ENCODE results near the gene RBMS3.

Gene RBMS3

GRCh38 chr3:29525254-29525881, 244.5 kb downstream of the RBMS3 start:
- no peak for DNase-seq (ENCODE audit: low read depth)

GRCh38 chr3:29527246-29527645, 246.4 kb downstream of the RBMS3 start:
- no peak for DNase-seq (ENCODE audit: low read depth)

- DNase-seq (ENCODE audit: low read depth) = no peak
These were observed 250.8 kb downstream of the RBMS3 start for GRCh38 chr3:29531644-29532043.

- DNase-seq (ENCODE audit: low read depth) = no peak
These were observed 251.6 kb downstream of the RBMS3 start for GRCh38 chr3:29532473-29532872.

GRCh38 chr3:29534006-29534405, 253.1 kb downstream of the RBMS3 start:
- no peak for DNase-seq (ENCODE audit: low read depth)

GRCh38 chr3:29536016-29536758, 255.3 kb downstream of the RBMS3 start:
- DNase-seq (ENCODE audit: low read depth) = no peak

- DNase-seq (ENCODE audit: low read depth) = no peak
These were observed 257.2 kb downstream of the RBMS3 start for GRCh38 chr3:29537889-29538609.

GRCh38 chr3:29538610-29538958, 257.7 kb downstream of the RBMS3 start:
- no peak for DNase-seq (ENCODE audit: low read depth)

- no peak for DNase-seq (ENCODE audit: low read depth)
These were observed 259.7 kb downstream of the RBMS3 start for GRCh38 chr3:29540544-29540943.

- no peak for DNase-seq (ENCODE audit: low read depth)
These were observed 264.0 kb downstream of the RBMS3 start for GRCh38 chr3:29544701-29545363.

GRCh38 chr3:29545615-29546014, 264.7 kb downstream of the RBMS3 start:
- DNase-seq (ENCODE audit: low read depth) = no peak

- no peak for DNase-seq (ENCODE audit: low read depth)
These were observed 271.2 kb downstream of the RBMS3 start for GRCh38 chr3:29552051-29552450.

- DNase-seq (ENCODE audit: low read depth) = no peak
These were observed 273.7 kb downstream of the RBMS3 start for GRCh38 chr3:29554566-29554965.

GRCh38 chr3:29555590-29555989, 274.7 kb downstream of the RBMS3 start:
- no peak for DNase-seq (ENCODE audit: low read depth)

GRCh38 chr3:29557186-29557585, 276.3 kb downstream of the RBMS3 start:
- no peak for DNase-seq (ENCODE audit: low read depth)

- no peak for DNase-seq (ENCODE audit: low read depth)
These were observed 277.0 kb downstream of the RBMS3 start for GRCh38 chr3:29557825-29558224.

GRCh38 chr3:29559741-29560465, 279.0 kb downstream of the RBMS3 start:
- no peak for DNase-seq (ENCODE audit: low read depth)

GRCh38 chr3:29561651-29562149, 280.8 kb downstream of the RBMS3 start:
- DNase-seq (ENCODE audit: low read depth) = no peak

GRCh38 chr3:29565236-29565635, 284.4 kb downstream of the RBMS3 start:
- DNase-seq (ENCODE audit: low read depth) = no peak

- no peak for DNase-seq (ENCODE audit: low read depth)
These were observed 286.6 kb downstream of the RBMS3 start for GRCh38 chr3:29567501-29567900.

GRCh38 chr3:29568355-29568754, 287.5 kb downstream of the RBMS3 start:
- no peak for DNase-seq (ENCODE audit: low read depth)

GRCh38 chr3:29576181-29576580, 295.3 kb downstream of the RBMS3 start:
- no peak for DNase-seq (ENCODE audit: low read depth)
